Pulmonary artery endothelial cell (primary cell): ENCODE results near the gene LRMDA. TPM values are rescaled to one million over a fixed set of nuclear protein-coding genes. Genes with fewer than 3 reads are reported as not detected.

Source experiments
- DNase-seq: peaks from one replicate; pipeline ENCODE4 v3.0.0-alpha.2; 2011; ENCODE audit warnings: low read depth, low spot score
- total RNA-seq: library from RNA; depleted of rRNA; stranded (reverse); fragments of >200 nt; gene quantifications from 2 replicates; pipeline ENCODE4 v1.2.3, GENCODE V29; 2014

The LRMDA gene
- total RNA-seq, 1 donor from 2014 or later: 14.6 TPM

GRCh38 chr10:75696536-75696935 is 265.1 kb downstream of the LRMDA start:
- no peak for DNase-seq

GRCh38 chr10:75703191-75703854 is 271.9 kb downstream of the LRMDA start:
- DNase-seq: no peak

- no peak for DNase-seq
Measured at GRCh38 chr10:75705426-75705825, 274.0 kb downstream of the LRMDA start.

GRCh38 chr10:75707080-75707840 is 275.8 kb downstream of the LRMDA start:
- DNase-seq: no peak

GRCh38 chr10:75708060-75708459 is 276.6 kb downstream of the LRMDA start:
- no peak for DNase-seq

GRCh38 chr10:75709245-75709644 is 277.8 kb downstream of the LRMDA start:
- no peak for DNase-seq

- no peak for DNase-seq
Measured at GRCh38 chr10:75709811-75710210, 278.4 kb downstream of the LRMDA start.

- DNase-seq: no peak
Measured at GRCh38 chr10:75712242-75712880, 280.9 kb downstream of the LRMDA start.

GRCh38 chr10:75716506-75716905 is 285.1 kb downstream of the LRMDA start:
- no peak for DNase-seq

GRCh38 chr10:75717126-75717916 is 285.9 kb downstream of the LRMDA start:
- no peak for DNase-seq

GRCh38 chr10:75718991-75719390 is 287.6 kb downstream of the LRMDA start:
- DNase-seq: no peak

GRCh38 chr10:75720157-75720556 is 288.7 kb downstream of the LRMDA start:
- no peak for DNase-seq

GRCh38 chr10:75722020-75722419 is 290.6 kb downstream of the LRMDA start:
- no peak for DNase-seq

GRCh38 chr10:75722609-75723008 is 291.2 kb downstream of the LRMDA start:
- DNase-seq: no peak

GRCh38 chr10:75723319-75723980 is 292.0 kb downstream of the LRMDA start:
- DNase-seq: peak; percentile 56

- DNase-seq: no peak
Measured at GRCh38 chr10:75724047-75724446, 292.6 kb downstream of the LRMDA start.

- no peak for DNase-seq
Measured at GRCh38 chr10:75726522-75727483, 295.4 kb downstream of the LRMDA start.

GRCh38 chr10:75730847-75731246 is 299.4 kb downstream of the LRMDA start:
- no peak for DNase-seq

- DNase-seq: no peak
Measured at GRCh38 chr10:75733135-75733890, 301.9 kb downstream of the LRMDA start.
